Measurements from ENCODE around the gene HSPBP1. TPM values are rescaled to one million over a fixed set of nuclear protein-coding genes. Genes with fewer than 3 reads are reported as not detected.
"Not testable (repeated sequence)": the region's sequence is repeated elsewhere in the genome, so short reads cannot be mapped to it uniquely, and the experiment has no call there.

The HSPBP1 gene
- total RNA-seq (10 to 100 TPM; 23.0 to 34.0 (median 28.6) TPM), polyA plus RNA-seq (10 to 100 TPM; 41.8 to 98.2 (median 65.6) TPM)
- long read RNA-seq, donor 1, transcript HSPBP1-202 (8 exons, 1,572 nt): major isoform, 24 of 39 reads
- long read RNA-seq, donor 1, partial matches to known transcripts: 3 of 39 reads
- long read RNA-seq, donor 1, other reads (novel, unspliced or antisense): 11 of 39 reads
- long read RNA-seq, donor 2, transcript HSPBP1-202 (8 exons, 1,572 nt): major isoform, 40 of 66 reads
- long read RNA-seq, donor 2, partial matches to known transcripts: 6 of 66 reads
- long read RNA-seq, donor 2, other reads (novel, unspliced or antisense): 16 of 66 reads

- peaks cover 0 to 30% of the 10 kb centered on the region in 2 donors for H3K36me3 ChIP-seq (ENCODE audit: insufficient read depth in 1 of 2, low read depth in 1 of 2)
- DNase-seq (peak; percentile 87 to 94), ATAC-seq (peak; percentile 91 to 97 (median 95))
- intact Hi-C loops (cut with DNase I): loop anchor here in 1 of 2 donors (2.0 kb wide), 1 partner anchor 15 kb away; no protein-coding TSS in a partner anchor
- H3K27ac ChIP-seq: peak within 1 kb of the TSS; percentile 77
- WGBS, 3 donors: 4 to 8% (median 6%) methylated on average over 47 to 52 of the region's 52 CpGs
- H3K27me3 ChIP-seq (ENCODE audit: insufficient read depth in 3 of 3, low read length in 2 of 3): peaks cover 0 to 11% (median 4%) of the 10 kb centered on the region in 3 donors
- peaks cover 5% of the 10 kb centered on the region for H3K4me1 ChIP-seq
- H3K4me3 ChIP-seq: peak within 1 kb of the TSS; percentile 91
- no peaks in the 10 kb centered on the region for H3K9me3 ChIP-seq
- no peak for TF ChIP-seq CTCF (IDR thresholded peaks at IDR 0.05)
Measured at GRCh38 chr19:55279770-55280643, at the start of gene HSPBP1. TSS of gene HSPBP1 (minus strand) at chr19:55280110. CDS start at chr19:55279608, 502 bp downstream.

DNA sequence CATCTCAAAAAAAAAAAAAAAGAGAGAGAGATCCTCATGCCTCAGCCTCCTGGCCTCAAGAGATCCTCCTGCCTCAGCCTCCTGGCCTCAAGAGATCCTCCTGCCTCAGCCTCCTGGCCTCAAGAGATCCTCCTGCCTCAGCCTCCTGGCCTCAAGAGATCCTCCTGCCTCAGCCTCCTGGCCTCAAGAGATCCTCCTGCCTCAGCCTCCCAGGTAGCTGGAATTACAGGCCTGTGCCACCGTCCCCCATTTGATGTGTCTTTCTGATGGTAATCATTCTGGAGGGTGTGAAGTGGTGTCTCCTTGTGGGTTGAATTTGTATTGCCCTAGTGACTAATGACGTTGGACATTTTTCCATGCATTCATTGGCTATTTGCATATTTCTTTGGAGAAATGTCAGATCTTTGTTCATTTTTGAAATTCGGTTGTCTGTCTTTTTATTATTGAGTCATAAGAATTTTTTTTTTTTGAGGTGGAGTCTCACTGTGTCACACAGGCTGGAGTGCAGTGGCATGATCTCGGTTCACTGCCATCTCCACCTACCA is 48.9 kb upstream of the HSPBP1 start:
- ATAC-seq; intact Hi-C loops (cut with DNase I); H3K4me1 ChIP-seq; DNase-seq; H3K4me3 ChIP-seq; H3K9me3 ChIP-seq; H3K27ac ChIP-seq; H3K36me3 ChIP-seq (ENCODE audit: insufficient read depth in 1 of 2, low read depth in 1 of 2): not testable (repeated sequence)
- H3K27me3 ChIP-seq (ENCODE audit: insufficient read depth in 3 of 3, low read length in 2 of 3): peaks cover 0 to 18% (median 0%) of the 10 kb centered on the region in 3 donors
- 69 to 74% (median 70%) methylated on average over 4 of the region's 4 CpGs for WGBS, 3 donors

DNA sequence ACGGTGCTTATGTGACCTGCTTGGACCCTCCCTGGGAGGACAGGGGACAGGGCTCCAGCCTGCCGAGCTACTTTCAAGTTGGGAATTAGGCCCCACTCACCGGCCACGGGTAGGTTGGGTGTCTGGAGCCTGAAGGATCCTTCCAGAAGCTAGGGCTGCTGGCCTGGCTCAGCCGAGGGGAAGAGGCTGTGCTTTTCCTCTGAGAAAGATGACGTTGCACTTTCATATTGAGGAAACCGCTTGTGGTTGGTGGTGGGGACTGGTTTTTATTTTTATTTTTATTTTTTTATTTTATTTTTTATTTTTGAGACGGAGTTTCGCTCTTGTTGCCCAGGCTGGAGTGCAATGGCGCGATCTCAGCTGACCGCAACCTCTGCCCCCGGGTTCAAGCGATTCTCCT is 45.3 kb upstream of the HSPBP1 start, which contains the start of gene TMEM150B:
TMEM150B (minus strand) TSS at position 170 of the 400 bp plus-strand sequence. CDS start 4,305 bp downstream, outside the sequence.
- WGBS, 3 donors: 73 to 76% (median 75%) methylated on average over 14 of the region's 14 CpGs
- no peak for TF ChIP-seq CTCF (IDR thresholded peaks at IDR 0.05)
- no peak for ATAC-seq
- peaks cover 0 to 10% (median 0%) of the 10 kb centered on the region in 3 donors for H3K27me3 ChIP-seq (ENCODE audit: insufficient read depth in 3 of 3, low read length in 2 of 3)
- H3K27ac ChIP-seq: no peak within 1 kb of the TSS
- no peak for DNase-seq
- no peaks in the 10 kb centered on the region for H3K9me3 ChIP-seq
- H3K4me1 ChIP-seq: no peaks in the 10 kb centered on the region
- intact Hi-C loops (cut with DNase I): no loop called here
- H3K36me3 ChIP-seq (ENCODE audit: insufficient read depth in 1 of 2, low read depth in 1 of 2): no peaks in the 10 kb centered on the region
- peak within 1 kb of the TSS; percentile 15 for H3K4me3 ChIP-seq

- Histone ChIP-seq H3K27me3 (ENCODE audit: insufficient read depth in 3 of 3, low read length in 2 of 3) (peaks cover 0 to 10% (median 0%) of the 10 kb centered on the region in 3 donors), H3K9me3 (no peaks in the 10 kb centered on the region), H3K4me3 (peak overlapping the region; percentile 15), H3K36me3 (ENCODE audit: insufficient read depth in 1 of 2, low read depth in 1 of 2) (no peaks in the 10 kb centered on the region), H3K4me1 (no peaks in the 10 kb centered on the region), H3K27ac (no peak overlapping the region)
- no peak for DNase-seq
- intact Hi-C loops (cut with DNase I): no loop called here
- ATAC-seq: no peak
- TF ChIP-seq CTCF (IDR thresholded peaks at IDR 0.05): no peak
- 75 to 87% (median 83%) methylated on average over 6 of the region's 6 CpGs for WGBS, 3 donors
Measured at GRCh38 chr19:55324662-55325061, 44.8 kb upstream of the HSPBP1 start.
